Stomach smooth muscle (tissue), 2 donors: Measurements from ENCODE around the gene TRIP12.

ENCODE experiments used
- H3K27ac ChIP-seq: one replicate; pipeline ENCODE4 v1.7.0; 2013; ENCODE audit warnings: mild to moderate bottlenecking, low read length, inconsistent platforms
- H3K27me3 ChIP-seq, 2 donors: one replicate each; pipeline ENCODE4 v1.7.0; 2013; ENCODE audit warnings: low read length in 2 of 2; ENCODE audit not compliant: insufficient read depth in 2 of 2, control insufficient read depth in 1 of 2
- H3K36me3 ChIP-seq, 2 donors: one replicate each; pipeline ENCODE4 v1.7.0; 2013; ENCODE audit warnings: low read length in 2 of 2; ENCODE audit not compliant: control insufficient read depth in 2 of 2, insufficient read depth in 2 of 2
- H3K4me1 ChIP-seq: one replicate; pipeline ENCODE4 v1.7.0; 2013; ENCODE audit warnings: low read length; ENCODE audit not compliant: control insufficient read depth, insufficient read depth
- H3K4me3 ChIP-seq, 2 donors: one replicate each; pipeline ENCODE4 v1.7.0; 2013; ENCODE audit warnings: low read length in 2 of 2
- H3K9ac ChIP-seq, 2 donors: one replicate each; pipeline ENCODE4 v1.7.0; 2013; ENCODE audit warnings: low read length in 2 of 2, mild to moderate bottlenecking in 1 of 2
- H3K9me3 ChIP-seq, 2 donors: one replicate each; pipeline ENCODE4 v1.7.0; 2013; ENCODE audit warnings: low read length in 2 of 2; ENCODE audit not compliant: control insufficient read depth in 2 of 2
- donor health status: healthy.
- donor health status: Pancreatic carcinoma.

Gene TRIP12

GRCh38 chr2:229831805-229832509 is 89.9 kb downstream of the TRIP12 start:
- Histone ChIP-seq H3K27ac (no peak overlapping the region), H3K27me3 (no peaks in the 10 kb centered on the region), H3K4me3 (no peak overlapping the region), H3K36me3 (peaks cover 5 to 14% of the 10 kb centered on the region in 2 donors), H3K4me1 (no peaks in the 10 kb centered on the region), H3K9ac (no peak overlapping the region), H3K9me3 (no peaks in the 10 kb centered on the region)

DNA sequence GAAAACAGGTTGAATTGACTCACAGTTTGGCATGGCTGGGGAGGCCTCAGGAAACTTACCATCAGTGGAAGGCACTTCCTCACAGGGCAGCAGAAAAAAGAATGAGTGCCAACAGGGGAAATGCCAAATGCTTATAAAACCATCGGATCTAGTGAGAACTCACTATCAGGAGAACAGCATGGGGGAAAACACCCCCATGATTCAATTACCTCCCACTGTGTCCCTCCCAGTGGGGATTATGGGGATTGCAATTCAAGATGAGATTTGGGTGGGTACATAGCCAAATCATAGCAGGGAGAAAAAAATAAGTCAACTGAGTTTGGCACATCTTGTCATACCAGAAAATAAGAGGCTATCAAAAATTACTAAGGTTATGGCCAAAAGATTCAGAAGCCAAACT is 96.3 kb downstream of the TRIP12 start:
- no peak overlapping the region for H3K4me3 ChIP-seq
- no peaks in the 10 kb centered on the region for H3K4me1 ChIP-seq
- H3K9ac ChIP-seq: no peak overlapping the region
- peaks cover 5 to 21% of the 10 kb centered on the region in 2 donors for H3K36me3 ChIP-seq
- H3K9me3 ChIP-seq: no peaks in the 10 kb centered on the region
- no peaks in the 10 kb centered on the region for H3K27me3 ChIP-seq
- H3K27ac ChIP-seq: no peak overlapping the region

DNA sequence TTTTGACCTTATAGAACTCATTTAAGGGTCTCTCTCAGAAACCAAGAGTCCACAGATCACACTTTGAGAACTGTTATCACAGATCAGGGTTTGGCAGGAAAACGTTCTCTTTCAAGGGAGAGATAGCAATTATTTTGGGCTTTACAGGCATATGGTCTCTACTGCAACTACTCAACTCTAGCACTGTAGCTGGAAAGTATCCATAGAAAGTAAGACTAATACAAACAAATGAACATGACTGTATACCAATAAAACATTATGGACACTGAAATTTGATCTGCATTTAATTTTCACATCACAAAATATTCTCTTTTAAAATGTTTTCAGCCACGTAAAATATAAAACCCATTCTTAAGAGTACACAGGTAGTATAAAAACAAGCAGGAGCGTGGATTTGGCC is 100.5 kb downstream of the TRIP12 start:
- Histone ChIP-seq H3K36me3 (peaks cover 10 to 11% of the 10 kb centered on the region in 2 donors), H3K9me3 (no peaks in the 10 kb centered on the region)

GRCh38 chr2:229818230-229818629 is 103.6 kb downstream of the TRIP12 start:
- Histone ChIP-seq H3K4me1 (no peaks in the 10 kb centered on the region), H3K9me3 (no peaks in the 10 kb centered on the region), H3K27ac (no peak overlapping the region), H3K36me3 (peaks cover 6 to 21% of the 10 kb centered on the region in 2 donors), H3K4me3 (no peak overlapping the region), H3K27me3 (no peaks in the 10 kb centered on the region), H3K9ac (no peak overlapping the region)

More for the DNA sequence above, 100.5 kb downstream of the TRIP12 start:
- Histone ChIP-seq H3K27me3 (no peaks in the 10 kb centered on the region), H3K4me3 (no peak overlapping the region), H3K27ac (no peak overlapping the region), H3K9ac (no peak overlapping the region), H3K4me1 (no peaks in the 10 kb centered on the region)

- no peak overlapping the region for H3K27ac ChIP-seq
- no peak overlapping the region for H3K9ac ChIP-seq
- no peaks in the 10 kb centered on the region for H3K4me1 ChIP-seq
- H3K36me3 ChIP-seq: peaks cover 10 to 27% of the 10 kb centered on the region in 2 donors
- H3K27me3 ChIP-seq: no peaks in the 10 kb centered on the region
- no peaks in the 10 kb centered on the region for H3K9me3 ChIP-seq
- no peak overlapping the region for H3K4me3 ChIP-seq
Observed at GRCh38 chr2:229815858-229816257, 106.0 kb downstream of the TRIP12 start.

- Histone ChIP-seq H3K4me1 (no peaks in the 10 kb centered on the region), H3K27ac (no peak overlapping the region), H3K9ac (no peak overlapping the region), H3K4me3 (no peak overlapping the region), H3K36me3 (peaks cover 10 to 32% of the 10 kb centered on the region in 2 donors), H3K9me3 (no peaks in the 10 kb centered on the region), H3K27me3 (no peaks in the 10 kb centered on the region)
Observed at GRCh38 chr2:229815342-229815741, 106.5 kb downstream of the TRIP12 start.

DNA sequence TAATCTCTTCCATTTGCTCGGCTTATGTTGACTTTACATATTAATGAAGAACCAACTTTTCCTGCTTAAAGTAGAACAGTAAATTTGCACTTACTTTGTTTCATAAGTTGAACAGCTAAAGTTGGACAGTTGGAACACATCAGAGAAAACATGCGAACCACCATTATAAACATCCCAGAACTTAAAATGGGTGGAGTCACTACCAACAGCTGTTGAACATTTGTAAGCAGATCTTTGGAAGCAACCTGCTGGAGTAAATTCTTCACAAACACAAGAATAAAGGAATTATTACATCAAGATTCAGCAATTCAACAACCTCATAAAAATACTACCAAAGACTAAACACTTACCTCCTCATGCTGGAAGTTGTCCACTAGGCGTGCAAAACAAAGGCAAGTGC is 111.0 kb downstream of the TRIP12 start:
- Histone ChIP-seq H3K27ac (no peak overlapping the region), H3K27me3 (no peaks in the 10 kb centered on the region), H3K4me1 (no peaks in the 10 kb centered on the region), H3K4me3 (no peak overlapping the region), H3K9ac (no peak overlapping the region), H3K36me3 (peaks cover 21 to 51% of the 10 kb centered on the region in 2 donors), H3K9me3 (no peaks in the 10 kb centered on the region)

DNA sequence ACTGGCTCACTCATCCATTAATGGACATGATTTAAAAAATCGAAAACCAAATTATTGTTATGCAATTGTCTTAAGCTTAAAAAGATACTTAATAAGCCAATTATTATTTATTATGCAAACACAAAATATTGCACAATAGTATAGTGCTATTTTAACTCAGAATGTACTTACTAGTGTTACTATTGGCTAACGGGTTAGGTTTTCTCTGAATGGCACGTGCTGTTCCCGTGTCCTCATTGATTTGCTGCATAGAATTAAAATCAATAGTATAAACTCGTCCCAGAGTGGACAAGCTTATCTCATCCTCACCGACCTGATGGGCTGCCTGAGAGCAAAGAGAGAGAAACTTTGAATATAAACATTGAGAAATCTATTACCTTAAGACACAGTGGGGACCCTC is 116.2 kb downstream of the TRIP12 start:
- Histone ChIP-seq H3K9me3 (no peaks in the 10 kb centered on the region), H3K9ac (no peak overlapping the region), H3K27me3 (no peaks in the 10 kb centered on the region), H3K36me3 (peaks cover 25 to 41% of the 10 kb centered on the region in 2 donors), H3K4me3 (no peak overlapping the region), H3K27ac (no peak overlapping the region), H3K4me1 (no peaks in the 10 kb centered on the region)

- no peaks in the 10 kb centered on the region for H3K4me1 ChIP-seq
- no peak overlapping the region for H3K27ac ChIP-seq
- H3K9me3 ChIP-seq: no peaks in the 10 kb centered on the region
- H3K4me3 ChIP-seq: no peak overlapping the region
- no peak overlapping the region for H3K9ac ChIP-seq
- no peaks in the 10 kb centered on the region for H3K27me3 ChIP-seq
- H3K36me3 ChIP-seq: peaks cover 24 to 32% of the 10 kb centered on the region in 2 donors
Observed at GRCh38 chr2:229802785-229803184, 119.0 kb downstream of the TRIP12 start.

GRCh38 chr2:229800997-229801754 is 120.6 kb downstream of the TRIP12 start:
- H3K4me1 ChIP-seq: no peaks in the 10 kb centered on the region
- H3K9me3 ChIP-seq: no peaks in the 10 kb centered on the region
- no peaks in the 10 kb centered on the region for H3K27me3 ChIP-seq
- H3K4me3 ChIP-seq: no peak overlapping the region
- H3K36me3 ChIP-seq: peaks cover 23 to 31% of the 10 kb centered on the region in 2 donors
- no peak overlapping the region for H3K9ac ChIP-seq
- H3K27ac ChIP-seq: no peak overlapping the region
